ENCODE results near the gene SULT2B1. TPM values are rescaled to one million over a fixed set of nuclear protein-coding genes. Genes with fewer than 3 reads are reported as not detected.

The SULT2B1 gene
- total RNA-seq, 2 donors from 2014 or later = 1.0 TPM; not detected in 1

- intact Hi-C loops (cut with DNase I) = no loop called here
- Histone ChIP-seq H3K27ac (peak overlapping the region in 3 of 4 donors; percentile 95 to 98 (median 96)), H3K4me1 (peaks cover 33% of the 10 kb centered on the region), H3K27me3 (no peaks in the 10 kb centered on the region), H3K36me3 (replicated peaks in 1 of 2; ENCODE audit: insufficient read depth in 1 of 2, low read depth in 2 of 2) (no peaks in the 10 kb centered on the region), H3K4me3 (no peak overlapping the region), H3K9me3 (no peaks in the 10 kb centered on the region)
- ATAC-seq (no peak), DNase-seq (no peak)
- TF ChIP-seq CTCF (IDR thresholded peaks at IDR 0.05) (no peak), POLR2A (IDR thresholded peaks at IDR 0.05) (no peak)
Measured at GRCh38 chr19:48632692-48633147, 80.7 kb downstream of the SULT2B1 start.

DNA sequence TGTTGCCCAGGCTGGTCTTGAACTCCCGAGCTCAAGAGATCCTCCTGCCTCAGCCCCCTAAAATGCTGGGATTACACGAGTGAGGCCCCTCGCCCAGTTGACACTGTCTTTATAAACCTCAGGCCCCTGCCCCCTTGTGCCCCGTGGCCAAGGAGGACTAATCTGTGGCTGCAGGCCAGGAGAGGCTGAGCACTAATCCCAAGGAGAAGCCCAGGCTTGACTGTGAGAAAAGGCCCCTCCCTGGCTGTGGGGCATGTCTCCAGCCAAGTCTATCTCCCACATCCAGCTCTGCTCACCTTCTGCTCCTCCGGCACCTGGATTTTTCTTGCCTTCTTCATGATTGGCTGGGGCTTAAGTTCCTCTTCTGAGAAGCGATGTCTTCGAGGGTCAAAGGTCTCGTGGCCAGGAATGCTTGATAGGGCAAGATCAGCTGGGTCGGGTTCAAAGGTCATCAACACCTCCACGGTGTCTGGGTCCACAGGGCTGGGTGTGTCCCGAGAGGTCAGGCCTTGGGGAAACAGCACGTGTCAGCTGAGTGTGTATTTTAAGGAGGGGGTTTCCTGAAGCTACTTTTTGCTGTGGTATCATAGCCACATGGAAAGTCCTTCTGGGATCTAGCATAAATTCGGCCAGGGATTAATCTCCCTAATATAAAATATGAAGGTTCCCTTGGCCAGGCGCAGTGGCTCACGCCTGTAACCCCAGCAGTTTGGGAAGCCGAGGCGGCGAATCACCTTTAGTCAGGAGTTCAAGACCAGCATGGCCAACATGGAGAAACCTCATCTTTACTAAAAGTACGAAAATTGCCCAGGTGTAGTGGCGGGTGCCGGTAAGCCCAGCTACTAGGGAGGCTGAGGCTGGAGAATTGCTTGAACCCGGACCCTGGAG, 81.4 kb downstream of the SULT2B1 start:
- peak overlapping the region in 3 of 4 donors; percentile 95 to 98 (median 96) for H3K27ac ChIP-seq
- H3K4me3 ChIP-seq = no peak overlapping the region
- peaks cover 35% of the 10 kb centered on the region for H3K4me1 ChIP-seq
- TF ChIP-seq POLR2A (IDR thresholded peaks at IDR 0.05) (no peak), CTCF (IDR thresholded peaks at IDR 0.05) (no peak)
- 38 to 56% methylated on average over 12 to 22 of the region's 22 CpGs for whole genome bisulfite sequencing, 2 donors
- intact Hi-C loops (cut with DNase I) = no loop called here
- no peaks in the 10 kb centered on the region for H3K36me3 ChIP-seq (replicated peaks in 1 of 2; ENCODE audit: insufficient read depth in 1 of 2, low read depth in 2 of 2)
- ATAC-seq = no peak
- H3K27me3 ChIP-seq = no peaks in the 10 kb centered on the region
- H3K9me3 ChIP-seq = no peaks in the 10 kb centered on the region
- DNase-seq = no peak

DNA sequence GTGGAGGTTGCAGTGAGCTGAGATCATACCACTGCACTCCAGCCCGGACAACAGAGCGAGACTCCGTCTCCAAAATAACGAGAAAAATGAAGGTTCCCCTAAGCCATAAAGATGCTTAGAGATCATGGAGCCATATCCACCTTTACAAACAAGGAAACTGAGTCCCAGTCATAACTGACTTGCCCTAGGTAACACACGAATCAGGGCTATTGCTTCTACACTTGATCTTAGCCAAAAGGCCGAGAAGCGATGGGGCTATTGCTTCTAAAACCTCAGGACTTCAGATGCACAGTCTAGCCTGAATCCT, 82.0 kb downstream of the SULT2B1 start:
- Histone ChIP-seq H3K27me3 (no peaks in the 10 kb centered on the region), H3K36me3 (replicated peaks in 1 of 2; ENCODE audit: insufficient read depth in 1 of 2, low read depth in 2 of 2) (no peaks in the 10 kb centered on the region), H3K4me1 (peaks cover 41% of the 10 kb centered on the region), H3K4me3 (no peak overlapping the region), H3K9me3 (no peaks in the 10 kb centered on the region), H3K27ac (peak overlapping the region; percentile 95 to 98 (median 96))
- DNase-seq (no peak), ATAC-seq (no peak)
- TF ChIP-seq POLR2A (IDR thresholded peaks at IDR 0.05) (no peak), CTCF (IDR thresholded peaks at IDR 0.05) (no peak)
- 9 to 23% methylated on average over 7 of the region's 7 CpGs for WGBS, 2 donors
- intact Hi-C loops (cut with DNase I) = no loop called here

DNA sequence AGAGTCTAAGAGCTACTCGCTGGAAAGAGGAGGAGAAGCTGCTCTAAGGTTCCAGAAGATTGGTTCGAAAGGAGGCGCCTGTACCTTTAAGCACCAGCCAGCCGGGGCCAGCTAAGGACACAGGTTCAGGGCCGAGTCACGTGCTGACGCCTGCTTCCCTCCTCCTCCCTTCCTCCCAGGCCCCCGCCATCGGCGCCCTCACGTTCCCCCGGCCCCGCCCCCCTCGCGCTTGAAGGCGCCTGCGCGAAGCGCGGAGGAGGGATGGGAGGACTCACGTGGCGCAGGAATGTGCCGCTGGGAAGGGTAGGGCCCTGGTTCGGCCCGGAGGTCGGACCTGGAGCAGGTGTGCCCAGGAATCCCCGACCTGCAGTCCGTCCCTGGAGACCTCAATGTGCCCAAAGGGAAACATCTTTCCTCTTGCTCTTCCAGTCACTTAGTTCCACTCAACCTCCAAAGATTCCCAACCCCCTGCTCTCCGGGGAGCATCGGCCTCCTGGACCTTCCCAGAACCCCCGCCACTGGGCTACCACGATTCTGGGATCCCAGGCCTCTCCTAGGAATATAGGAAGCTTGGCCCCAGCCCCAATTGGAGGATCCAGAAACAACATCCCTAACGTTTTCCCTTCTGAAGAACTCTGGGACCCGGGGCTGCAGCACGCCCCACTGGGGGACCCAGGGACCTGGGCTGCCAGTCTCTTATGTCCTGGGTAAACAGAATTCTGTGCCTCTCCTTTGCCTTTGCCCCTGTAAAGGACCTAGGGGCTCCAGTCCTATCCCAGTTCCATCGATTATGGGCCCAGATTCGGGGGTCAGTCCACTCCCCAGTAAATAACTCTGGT, 82.7 kb downstream of the SULT2B1 start:
- no peak overlapping the region for H3K4me3 ChIP-seq
- no peaks in the 10 kb centered on the region for H3K27me3 ChIP-seq
- WGBS, 2 donors = 4 to 5% methylated on average over 11 to 36 of the region's 37 CpGs
- peak; percentile 55 to 90 (median 86) for TF ChIP-seq POLR2A (IDR thresholded peaks at IDR 0.05)
- no peak for TF ChIP-seq CTCF (IDR thresholded peaks at IDR 0.05)
- no peaks in the 10 kb centered on the region for H3K9me3 ChIP-seq
- H3K36me3 ChIP-seq (replicated peaks in 1 of 2; ENCODE audit: insufficient read depth in 1 of 2, low read depth in 2 of 2) = no peaks in the 10 kb centered on the region
- DNase-seq (peak; percentile 98), ATAC-seq (peak; percentile 48)
- peaks cover 43% of the 10 kb centered on the region for H3K4me1 ChIP-seq
- intact Hi-C loops (cut with DNase I) = no loop called here
- peak overlapping the region; percentile 95 to 98 (median 96) for H3K27ac ChIP-seq

Data from body of pancreas (tissue), 4 donors.